Naive B cell (primary cell): Measurements from ENCODE around the gene KMO. TPM values are rescaled to one million over a fixed set of nuclear protein-coding genes. Genes with fewer than 3 reads are reported as not detected.
A peak's percentile ranks its signal among the peaks of the same experiment; 100 is the strongest.

Experiments used
- ATAC-seq, 2 donors: fragments of 150-1000 bp; cut with Tn5 transposase; 2 replicates each; pipeline ENCODE4 v1.10.0; 2021; ENCODE audit warnings: low read depth in 2 of 2, mild to moderate bottlenecking in 2 of 2, moderate library complexity in 2 of 2
- DNase-seq: peaks from one replicate; pipeline ENCODE4 v3.0.0; 2022
- H3K27ac Mint-ChIP-seq, 6 donors: one replicate each; pipeline ENCODE4 v1.8.0; 2020 to 2022; ENCODE audit warnings: mild to moderate bottlenecking in 6 of 6, mixed read lengths in 6 of 6, moderate library complexity in 5 of 6, inconsistent platforms in 2 of 6
- H3K27me3 Mint-ChIP-seq, 3 donors: one replicate each; pipeline ENCODE4 v1.8.0; 2021 to 2022; ENCODE audit warnings: mixed read lengths in 3 of 3, mild to moderate bottlenecking in 1 of 3
- H3K36me3 Mint-ChIP-seq, 2 donors: one replicate each; pipeline ENCODE4 v1.8.0; 2020 to 2022; ENCODE audit warnings: mixed read lengths in 2 of 2, inconsistent platforms in 1 of 2, mild to moderate bottlenecking in 1 of 2
- H3K4me1 Mint-ChIP-seq, 3 donors: one replicate each; pipeline ENCODE4 v1.8.0; 2020 to 2022; ENCODE audit warnings: mixed read lengths in 3 of 3, inconsistent platforms in 1 of 3, mild to moderate bottlenecking in 1 of 3, moderate library complexity in 1 of 3
- H3K4me3 Mint-ChIP-seq, 8 donors: one replicate each; pipeline ENCODE4 v1.8.0; 2020 to 2022; ENCODE audit warnings: mild to moderate bottlenecking in 8 of 8, mixed read lengths in 8 of 8, moderate library complexity in 8 of 8, inconsistent platforms in 2 of 8
- H3K9me3 Mint-ChIP-seq, 7 donors: one replicate each; pipeline ENCODE4 v1.8.0; 2020 to 2022; ENCODE audit warnings: mixed read lengths in 7 of 7, mild to moderate bottlenecking in 5 of 7, inconsistent platforms in 2 of 7, moderate library complexity in 1 of 7
- polyA plus RNA-seq, 6 donors: library from polyadenylated mRNA; unstranded; fragments of 300-500 nt; fragmentation: Illumina TruSeq; gene quantifications; one replicate each; pipeline ENCODE4 v1.2.3, GENCODE V29; 2021; ENCODE audit warnings: low read depth in 6 of 6

KMO gene
- polyA plus RNA-seq, 6 donors from 2014 or later = 44.0 to 70.6 (median 53.4) TPM

DNA sequence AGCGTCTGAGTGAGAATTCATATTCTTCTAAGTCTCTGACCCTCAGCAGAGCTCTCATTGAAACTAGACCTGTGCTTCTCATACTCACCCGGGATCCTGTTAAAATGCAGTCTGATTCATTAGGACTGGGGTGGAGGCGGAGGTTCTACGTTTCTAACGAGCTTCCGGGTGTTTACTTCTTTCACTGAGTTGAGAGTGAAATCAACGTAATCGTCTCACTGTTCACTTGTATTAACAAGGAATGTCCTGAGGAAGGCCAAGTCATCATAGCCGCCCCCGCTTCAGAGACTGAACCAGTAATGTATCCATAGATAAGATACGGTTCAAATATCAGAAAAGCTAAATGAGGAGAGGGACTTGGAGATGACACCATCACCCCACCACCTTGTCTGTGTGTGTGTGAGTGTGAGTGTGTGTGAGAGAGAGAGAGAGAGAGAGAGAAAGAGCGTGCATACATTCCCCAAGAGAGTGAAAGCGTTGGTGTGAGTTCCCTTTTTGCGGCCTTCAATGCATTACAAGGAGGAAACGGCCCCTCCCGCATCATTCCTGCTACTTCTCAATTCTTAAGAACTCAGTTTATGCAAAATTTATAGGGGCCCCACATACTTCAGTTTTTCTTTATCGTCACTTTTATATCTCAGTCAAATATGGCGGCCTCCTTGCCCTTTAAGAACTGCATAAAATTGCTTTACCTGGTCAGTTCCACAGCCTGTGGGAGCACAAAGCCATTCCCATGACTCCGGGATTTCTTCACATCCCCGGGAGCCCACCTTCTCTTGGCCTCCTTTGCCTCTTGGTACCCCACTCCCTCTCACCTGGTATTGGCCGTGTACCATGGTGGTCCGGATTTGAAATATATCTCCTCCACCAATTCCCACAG is 19.8 kb downstream of the KMO start:
- peaks cover 0 to 5% (median 0%) of the 10 kb centered on the region in 7 donors for H3K9me3 Mint-ChIP-seq
- H3K4me3 Mint-ChIP-seq = peak overlapping the region; percentile 76 to 93 (median 90)
- H3K27me3 Mint-ChIP-seq = peaks cover 0 to 5% (median 4%) of the 10 kb centered on the region in 3 donors
- peak overlapping the region; percentile 97 to 100 (median 99) for H3K27ac Mint-ChIP-seq
- ATAC-seq (peak; percentile 89 to 90), DNase-seq (peak; percentile 88)
- peaks cover 36 to 64% (median 43%) of the 10 kb centered on the region in 3 donors for H3K4me1 Mint-ChIP-seq
- H3K36me3 Mint-ChIP-seq = peaks cover 13 to 15% of the 10 kb centered on the region in 2 donors

DNA sequence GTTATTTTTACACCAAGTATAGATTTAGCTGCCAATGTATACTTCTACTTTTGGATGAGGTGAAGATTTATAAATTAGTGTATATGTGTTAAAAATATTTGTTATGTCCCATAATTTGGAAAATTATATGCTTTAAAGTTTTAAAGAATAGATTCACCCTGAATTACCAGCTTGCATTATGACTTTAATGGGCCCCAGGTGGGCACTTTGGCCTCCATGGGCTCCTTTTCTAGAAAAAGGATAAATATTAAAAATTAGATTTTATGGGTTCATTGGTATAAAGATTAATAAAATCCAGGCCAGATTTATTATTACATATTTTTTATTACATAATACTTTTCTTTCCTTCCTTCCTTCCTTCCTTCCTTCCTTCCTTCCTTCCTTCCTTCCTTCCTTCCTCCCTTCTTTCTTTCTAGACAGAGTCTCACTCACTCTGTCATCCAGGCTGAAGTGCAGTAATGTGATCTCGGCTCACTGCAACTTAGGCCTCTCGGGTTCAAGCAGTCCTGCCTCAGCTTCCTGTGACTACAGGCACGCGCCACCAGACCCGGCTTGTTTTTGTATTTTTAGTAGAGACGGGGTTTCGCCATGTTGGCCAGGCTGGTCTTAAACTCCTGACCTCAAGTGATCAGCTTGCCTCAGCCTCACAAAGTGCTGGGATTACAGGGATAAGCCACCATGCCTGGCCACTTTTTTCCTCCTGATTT is 21.9 kb downstream of the KMO start:
- Mint-ChIP-seq H3K4me1 (peaks cover 36 to 51% (median 40%) of the 10 kb centered on the region in 3 donors), H3K36me3 (peaks cover 11 to 16% of the 10 kb centered on the region in 2 donors), H3K27ac (peak overlapping the region in 3 of 6 donors; percentile 91 to 97 (median 92)), H3K4me3 (peak overlapping the region in 4 of 8 donors; percentile 25 to 47 (median 38)), H3K27me3 (peaks cover 0 to 5% (median 4%) of the 10 kb centered on the region in 3 donors), H3K9me3 (peaks cover 0 to 5% (median 0%) of the 10 kb centered on the region in 7 donors)
- ATAC-seq (no peak), DNase-seq (no peak)

- Mint-ChIP-seq H3K4me3 (no peak overlapping the region), H3K36me3 (peaks cover 9 to 11% of the 10 kb centered on the region in 2 donors), H3K4me1 (peaks cover 31 to 42% (median 32%) of the 10 kb centered on the region in 3 donors), H3K9me3 (peaks cover 0 to 5% (median 0%) of the 10 kb centered on the region in 7 donors), H3K27ac (peak overlapping the region in 3 of 6 donors; percentile 16 to 83 (median 72)), H3K27me3 (peaks cover 0 to 5% (median 4%) of the 10 kb centered on the region in 3 donors)
- ATAC-seq (no peak), DNase-seq (no peak)
These were observed 23.3 kb downstream of the KMO start for GRCh38 chr1:241555526-241555925.

DNA sequence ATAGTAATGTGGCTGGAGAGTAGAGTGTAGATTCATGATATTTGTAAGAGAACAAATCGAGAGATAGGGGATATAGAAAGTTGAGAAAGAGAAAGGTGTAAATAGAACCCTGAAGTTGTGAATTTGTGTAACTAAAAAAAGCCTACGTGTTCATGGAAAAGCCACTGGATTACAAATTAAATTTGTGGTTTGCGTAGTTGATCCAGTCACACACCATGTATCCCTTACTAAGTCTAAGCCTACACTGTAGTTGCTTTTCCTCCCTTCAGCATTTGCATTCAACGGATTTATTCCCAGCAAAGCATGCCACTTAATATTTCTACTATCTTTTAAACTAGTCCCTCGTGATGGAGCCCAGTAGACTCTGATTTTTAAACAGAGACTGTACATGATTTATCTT is 24.9 kb downstream of the KMO start:
- H3K4me3 Mint-ChIP-seq = no peak overlapping the region
- no peak for ATAC-seq
- no peak for DNase-seq
- peaks cover 19 to 24% of the 10 kb centered on the region in 2 donors for H3K36me3 Mint-ChIP-seq
- H3K9me3 Mint-ChIP-seq = peaks cover 0 to 2% (median 0%) of the 10 kb centered on the region in 7 donors
- H3K27ac Mint-ChIP-seq = peak overlapping the region in 1 of 6 donors; percentile 55
- peaks cover 0 to 1% (median under 1%) of the 10 kb centered on the region in 3 donors for H3K27me3 Mint-ChIP-seq
- peaks cover 26 to 36% (median 29%) of the 10 kb centered on the region in 3 donors for H3K4me1 Mint-ChIP-seq

GRCh38 chr1:241557551-241558193 is 25.5 kb downstream of the KMO start:
- H3K9me3 Mint-ChIP-seq = peaks cover 0 to 1% (median 0%) of the 10 kb centered on the region in 7 donors
- ATAC-seq = no peak
- peak overlapping the region in 2 of 6 donors; percentile 29 to 67 for H3K27ac Mint-ChIP-seq
- peak overlapping the region in 1 of 8 donors; percentile 66 for H3K4me3 Mint-ChIP-seq
- DNase-seq = no peak
- H3K4me1 Mint-ChIP-seq = peaks cover 27 to 35% (median 29%) of the 10 kb centered on the region in 3 donors
- H3K27me3 Mint-ChIP-seq = no peaks in the 10 kb centered on the region
- peaks cover 26 to 30% of the 10 kb centered on the region in 2 donors for H3K36me3 Mint-ChIP-seq

DNA sequence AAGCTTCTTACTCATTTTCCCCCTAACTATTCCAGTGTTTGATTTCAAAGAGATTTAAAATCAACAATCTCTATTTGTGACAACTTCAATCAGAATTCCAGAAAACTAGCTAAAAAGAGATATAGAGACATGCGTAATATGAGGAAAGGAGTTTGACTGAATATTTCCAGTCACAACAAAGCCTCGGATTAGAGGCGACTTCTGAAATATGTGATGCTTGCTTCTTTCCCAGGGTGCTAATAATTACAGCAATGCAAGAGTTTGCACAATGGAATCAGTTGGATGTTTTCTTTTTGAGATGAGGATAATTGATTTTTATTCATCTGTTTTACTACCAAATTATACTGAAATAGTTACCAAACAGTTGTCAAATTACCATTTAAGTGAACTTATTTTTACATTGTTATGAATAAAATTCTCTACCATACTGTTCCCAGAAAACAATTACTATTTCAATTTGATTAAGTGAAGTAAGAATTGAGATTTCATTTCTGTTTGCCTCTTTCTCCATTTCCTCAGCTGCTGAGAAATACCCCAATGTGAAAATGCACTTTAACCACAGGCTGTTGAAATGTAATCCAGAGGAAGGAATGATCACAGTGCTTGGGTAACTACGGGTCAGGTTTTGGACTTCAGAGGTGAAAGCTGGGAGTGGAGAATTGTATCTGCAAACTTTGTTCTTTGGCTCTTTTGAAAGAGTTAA is 28.1 kb downstream of the KMO start:
- peaks cover 31 to 40% of the 10 kb centered on the region in 2 donors for H3K36me3 Mint-ChIP-seq

GRCh38 chr1:241560849-241561187 is 28.6 kb downstream of the KMO start:
- ATAC-seq = no peak
- no peak overlapping the region for H3K4me3 Mint-ChIP-seq
- peaks cover 18 to 25% (median 22%) of the 10 kb centered on the region in 3 donors for H3K4me1 Mint-ChIP-seq
- no peaks in the 10 kb centered on the region for H3K9me3 Mint-ChIP-seq
- H3K27ac Mint-ChIP-seq = peak overlapping the region in 3 of 6 donors; percentile 17 to 73 (median 68)
- H3K27me3 Mint-ChIP-seq = no peaks in the 10 kb centered on the region
- DNase-seq = no peak
- peaks cover 31 to 40% of the 10 kb centered on the region in 2 donors for H3K36me3 Mint-ChIP-seq

More for the DNA sequence above, 28.1 kb downstream of the KMO start:
- Mint-ChIP-seq H3K4me3 (no peak overlapping the region), H3K9me3 (no peaks in the 10 kb centered on the region), H3K4me1 (peaks cover 22 to 25% (median 22%) of the 10 kb centered on the region in 3 donors), H3K27me3 (no peaks in the 10 kb centered on the region), H3K27ac (peak overlapping the region in 4 of 6 donors; percentile 6 to 73 (median 42))
- ATAC-seq (no peak), DNase-seq (no peak)

DNA sequence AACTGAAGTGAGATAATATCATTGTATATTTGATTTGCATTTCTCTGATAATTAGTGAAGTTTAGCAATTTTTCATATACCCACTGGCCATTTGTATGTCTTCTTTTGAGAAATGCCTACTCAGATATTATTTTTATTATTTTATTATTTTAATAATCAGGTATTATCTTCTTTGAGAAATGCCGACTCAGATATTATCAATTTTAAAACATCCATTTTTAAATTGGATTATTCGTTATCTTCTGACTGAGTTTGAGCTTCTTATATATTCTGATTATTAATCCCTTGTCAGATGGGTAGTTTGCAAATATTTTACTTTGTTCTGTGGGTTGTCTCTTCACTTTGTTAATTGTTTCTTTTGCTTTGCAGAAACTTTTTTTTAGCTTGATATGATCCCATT is 37.7 kb downstream of the KMO start:
- no peak for ATAC-seq
- DNase-seq = no peak
- peaks cover 41 to 49% of the 10 kb centered on the region in 2 donors for H3K36me3 Mint-ChIP-seq
- no peaks in the 10 kb centered on the region for H3K27me3 Mint-ChIP-seq
- no peak overlapping the region for H3K4me3 Mint-ChIP-seq
- peaks cover 20 to 40% (median 23%) of the 10 kb centered on the region in 3 donors for H3K4me1 Mint-ChIP-seq
- H3K9me3 Mint-ChIP-seq = peaks cover 0 to 3% (median 0%) of the 10 kb centered on the region in 7 donors
- peak overlapping the region in 3 of 6 donors; percentile 27 to 71 (median 44) for H3K27ac Mint-ChIP-seq

DNA sequence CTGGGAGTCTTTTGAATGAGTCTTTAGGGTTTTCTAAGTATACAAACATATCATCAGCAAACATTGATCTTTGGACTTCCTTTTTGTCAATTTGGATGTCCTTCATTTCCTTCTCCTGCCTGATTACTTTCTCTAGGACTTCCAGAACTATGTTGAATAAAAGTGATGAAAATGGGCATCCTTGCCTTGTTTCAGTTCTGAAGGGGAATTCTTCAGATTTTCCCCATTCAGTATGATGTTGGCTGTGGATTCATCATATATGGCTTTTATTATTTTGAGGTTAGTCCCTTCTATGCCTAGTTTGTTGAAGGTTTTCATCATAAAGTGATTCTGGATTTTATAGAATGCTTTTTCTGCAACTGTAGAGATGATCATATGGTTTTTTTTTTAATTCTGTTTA is 42.0 kb downstream of the KMO start:
- DNase-seq = no peak
- Mint-ChIP-seq H3K4me3 (no peak overlapping the region), H3K36me3 (peaks cover 71 to 83% of the 10 kb centered on the region in 2 donors), H3K27ac (peak overlapping the region in 4 of 6 donors; percentile 30 to 67 (median 52)), H3K9me3 (peaks cover 2 to 25% (median 13%) of the 10 kb centered on the region in 7 donors), H3K27me3 (no peaks in the 10 kb centered on the region), H3K4me1 (peaks cover 34 to 58% (median 35%) of the 10 kb centered on the region in 3 donors)
- ATAC-seq = no peak

GRCh38 chr1:241579434-241579833 is 47.3 kb downstream of the KMO start:
- DNase-seq = no peak
- Mint-ChIP-seq H3K4me3 (no peak overlapping the region), H3K9me3 (peaks cover 0 to 25% (median 13%) of the 10 kb centered on the region in 7 donors), H3K4me1 (peaks cover 12 to 50% (median 29%) of the 10 kb centered on the region in 3 donors), H3K36me3 (peaks cover 78% of the 10 kb centered on the region in 2 donors), H3K27me3 (no peaks in the 10 kb centered on the region), H3K27ac (peak overlapping the region in 4 of 6 donors; percentile 24 to 78 (median 44))
- ATAC-seq = no peak

- H3K9me3 Mint-ChIP-seq = no peaks in the 10 kb centered on the region
- DNase-seq = no peak
- peak overlapping the region in 5 of 6 donors; percentile 10 to 94 (median 79) for H3K27ac Mint-ChIP-seq
- no peak for ATAC-seq
- H3K27me3 Mint-ChIP-seq = no peaks in the 10 kb centered on the region
- H3K4me3 Mint-ChIP-seq = no peak overlapping the region
- peaks cover 8 to 34% (median 20%) of the 10 kb centered on the region in 3 donors for H3K4me1 Mint-ChIP-seq
- H3K36me3 Mint-ChIP-seq = peaks cover 54 to 55% of the 10 kb centered on the region in 2 donors
These were observed 50.7 kb downstream of the KMO start for GRCh38 chr1:241582921-241583321.

DNA sequence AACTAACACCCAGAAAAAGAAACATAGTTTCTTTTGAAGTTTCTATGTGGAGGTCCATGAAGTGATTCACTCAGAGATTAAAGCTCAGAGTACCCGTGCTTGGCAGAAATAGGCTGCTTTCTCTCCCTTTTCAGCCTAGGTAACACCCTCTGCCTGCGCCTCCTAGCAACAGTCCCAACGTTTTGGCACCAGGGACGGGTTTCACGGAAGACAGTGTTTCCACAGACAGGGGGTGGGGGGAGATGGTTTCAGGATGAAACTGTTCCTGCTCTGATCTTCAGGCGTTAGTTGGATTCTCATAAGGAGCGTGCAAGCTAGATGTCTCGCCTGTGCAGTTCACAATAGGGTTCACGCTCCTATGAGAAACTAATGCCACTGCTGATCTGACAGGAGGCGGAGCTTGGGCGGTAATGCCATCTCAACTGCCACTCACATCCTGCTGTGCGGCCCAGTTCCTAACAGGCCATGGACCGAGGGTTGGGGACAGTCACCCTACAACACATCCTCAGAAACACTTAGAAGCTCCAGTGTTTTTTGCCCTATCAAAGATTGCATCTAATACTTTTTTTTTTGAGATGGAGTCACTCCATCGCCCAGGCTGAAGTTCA is 54.8 kb downstream of the KMO start:
- no peaks in the 10 kb centered on the region for H3K27me3 Mint-ChIP-seq
- H3K36me3 Mint-ChIP-seq = peaks cover 30 to 31% of the 10 kb centered on the region in 2 donors

More for the DNA sequence above, 54.8 kb downstream of the KMO start:
- DNase-seq (no peak), ATAC-seq (no peak)
- H3K9me3 Mint-ChIP-seq = no peaks in the 10 kb centered on the region
- peaks cover 0 to 17% (median 0%) of the 10 kb centered on the region in 3 donors for H3K4me1 Mint-ChIP-seq
- peak overlapping the region in 4 of 6 donors; percentile 3 to 65 (median 18) for H3K27ac Mint-ChIP-seq
- no peak overlapping the region for H3K4me3 Mint-ChIP-seq
